Left forelimb (tissue), 1 donor: Measurements from ENCODE around the gene ERCC8.
"Not testable (repeated sequence)": the region's sequence is repeated elsewhere in the genome, so short reads cannot be mapped to it uniquely, and the experiment has no call there.

Source experiments
- DNase-seq: peaks from one replicate; pipeline ENCODE4 v3.0.0-alpha.2; 2018; ENCODE audit warnings: low spot score

Gene ERCC8

GRCh38 chr5:60944904-60945812 lies at the start of gene ERCC8, which contains the start of gene NDUFAF2:
Gene ERCC8, minus strand, starts transcription at chr5:60945070. Its CDS starts 62 bp downstream, at chr5:60945008.
Gene NDUFAF2, plus strand, starts transcription at chr5:60945205. Its CDS starts 51 bp downstream, at chr5:60945256.
- peak; percentile 94 for DNase-seq

- DNase-seq = no peak
Observed at GRCh38 chr5:60993875-60994571, 49.2 kb upstream of the ERCC8 start.

- DNase-seq = no peak
Observed at GRCh38 chr5:60993425-60993824, 48.6 kb upstream of the ERCC8 start.

GRCh38 chr5:60992871-60993270 lies 48.0 kb upstream of the ERCC8 start:
- no peak for DNase-seq

- DNase-seq = no peak
Observed at GRCh38 chr5:60989790-60990189, 44.9 kb upstream of the ERCC8 start.

- not testable (repeated sequence) for DNase-seq
Observed at GRCh38 chr5:60982127-60982526, 37.3 kb upstream of the ERCC8 start.

- DNase-seq = no peak
Observed at GRCh38 chr5:60980511-60980910, 35.6 kb upstream of the ERCC8 start.

- no peak for DNase-seq
Observed at GRCh38 chr5:60978968-60979367, 34.1 kb upstream of the ERCC8 start.

GRCh38 chr5:60977956-60978737 lies 33.3 kb upstream of the ERCC8 start:
- DNase-seq = no peak

- DNase-seq = no peak
Observed at GRCh38 chr5:60972231-60972630, 27.4 kb upstream of the ERCC8 start.

- DNase-seq = no peak
Observed at GRCh38 chr5:60961685-60962084, 16.8 kb upstream of the ERCC8 start.

- no peak for DNase-seq
Observed at GRCh38 chr5:60960591-60960990, 15.7 kb upstream of the ERCC8 start.

GRCh38 chr5:60959156-60959555 lies 14.3 kb upstream of the ERCC8 start:
- DNase-seq = no peak

- no peak for DNase-seq
Observed at GRCh38 chr5:60958712-60959111, 13.8 kb upstream of the ERCC8 start.

GRCh38 chr5:60958088-60958487 lies 13.2 kb upstream of the ERCC8 start:
- no peak for DNase-seq

GRCh38 chr5:60955239-60955638 lies 10.4 kb upstream of the ERCC8 start:
- no peak for DNase-seq

GRCh38 chr5:60948738-60949137 lies 3.9 kb upstream of the ERCC8 start:
- no peak for DNase-seq

- DNase-seq = peak; percentile 79
Observed at GRCh38 chr5:60945813-60946187, 930 bp upstream of the ERCC8 start.

- no peak for DNase-seq
Observed at GRCh38 chr5:60943624-60944023, 1.2 kb downstream of the ERCC8 start.

GRCh38 chr5:60929024-60929423 lies 15.8 kb downstream of the ERCC8 start:
- DNase-seq = no peak

GRCh38 chr5:60927450-60927849 lies 17.4 kb downstream of the ERCC8 start:
- DNase-seq = no peak

- DNase-seq = no peak
Observed at GRCh38 chr5:60918466-60918865, 26.4 kb downstream of the ERCC8 start.
